HEK293T (cell line): ENCODE measurements around the gene ST6GAL1.

ENCODE experiments used
- BHLHE40 ChIP-seq: fragments of 450-650 bp; IDR thresholded peaks from 2 replicates; pipeline ENCODE4 v1.6.1; 2016; ENCODE audit warnings: mild to moderate bottlenecking, moderate library complexity, borderline replicate concordance
- FOXA1 ChIP-seq: fragments of 450-650 bp; IDR thresholded peaks from 2 replicates; pipeline ENCODE4 v1.6.1; 2016; ENCODE audit warnings: mild to moderate bottlenecking
- FOXK2 ChIP-seq: fragments of 450-650 bp; IDR thresholded peaks from 2 replicates; pipeline ENCODE4 v1.6.1; 2016; ENCODE audit warnings: mild to moderate bottlenecking
- HDGF ChIP-seq: fragments of 450-650 bp; IDR thresholded peaks from 2 replicates; pipeline ENCODE4 v1.6.1; 2017; ENCODE audit warnings: antibody characterized with exemption, borderline replicate concordance
- NFRKB ChIP-seq: fragments of 450-650 bp; IDR thresholded peaks from 2 replicates; pipeline ENCODE4 v1.6.1; 2016; ENCODE audit warnings: mild to moderate bottlenecking, moderate library complexity
- PKNOX1 ChIP-seq: fragments of 450-650 bp; IDR thresholded peaks from 2 replicates; pipeline ENCODE4 v1.6.1; 2016
- SP1 ChIP-seq: fragments of 450-650 bp; IDR thresholded peaks from 2 replicates; pipeline ENCODE4 v1.6.1; 2017
- SUZ12 ChIP-seq: fragments of 450-650 bp; IDR thresholded peaks from 2 replicates; pipeline ENCODE4 v1.6.1; 2016; ENCODE audit warnings: mild to moderate bottlenecking
- TARDBP ChIP-seq: fragments of 450-650 bp; IDR thresholded peaks from 2 replicates; pipeline ENCODE4 v1.6.1; 2016
- ZNF384 ChIP-seq: fragments of 450-650 bp; IDR thresholded peaks from 2 replicates; pipeline ENCODE4 v1.6.1; 2016

GRCh38 chr3:186979852-186980251 is 49.5 kb downstream of the ST6GAL1 start:
- TF ChIP-seq FOXA1 (no peak), FOXK2 (no peak), HDGF (no peak), SP1 (no peak), BHLHE40 (no peak), TARDBP (no peak), SUZ12 (no peak), PKNOX1 (no peak), ZNF384 (no peak), NFRKB (no peak)
